C4-2B (cell line): Measurements from ENCODE around the gene SUGP1.

Source experiments
- ZFX ChIP-seq: fragments of 450-650 bp; IDR thresholded peaks from 2 replicates; pipeline ENCODE4 v1.6.1; 2017
- TF ChIP-seq, protein P1 (sequence below): fragments of 450-650 bp; conservative IDR thresholded peaks from 2 replicates; pipeline ENCODE4 v1.5.1; 2017; ENCODE audit warnings: mild to moderate bottlenecking

DNA sequence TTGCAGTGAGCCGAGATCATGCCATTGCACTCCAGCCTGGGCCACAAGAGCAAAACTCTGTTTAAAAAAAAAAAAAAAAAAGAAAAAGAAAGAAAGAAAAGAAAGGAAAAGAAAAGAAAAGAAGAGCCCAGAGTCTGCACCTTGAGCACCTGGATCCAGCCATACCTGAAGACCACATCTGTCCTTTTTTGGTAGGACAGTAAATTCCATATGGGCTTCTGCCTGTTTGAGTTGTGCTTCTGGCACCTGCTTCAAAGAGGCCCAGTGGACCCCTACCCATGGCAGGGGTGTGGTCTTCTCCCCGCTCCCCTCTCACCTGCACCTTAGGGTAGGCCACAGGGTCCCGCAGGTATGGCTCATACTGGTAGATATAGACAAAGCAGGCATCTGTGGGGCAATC is 53.0 kb downstream of the SUGP1 start:
- TF ChIP-seq, protein P1, sequence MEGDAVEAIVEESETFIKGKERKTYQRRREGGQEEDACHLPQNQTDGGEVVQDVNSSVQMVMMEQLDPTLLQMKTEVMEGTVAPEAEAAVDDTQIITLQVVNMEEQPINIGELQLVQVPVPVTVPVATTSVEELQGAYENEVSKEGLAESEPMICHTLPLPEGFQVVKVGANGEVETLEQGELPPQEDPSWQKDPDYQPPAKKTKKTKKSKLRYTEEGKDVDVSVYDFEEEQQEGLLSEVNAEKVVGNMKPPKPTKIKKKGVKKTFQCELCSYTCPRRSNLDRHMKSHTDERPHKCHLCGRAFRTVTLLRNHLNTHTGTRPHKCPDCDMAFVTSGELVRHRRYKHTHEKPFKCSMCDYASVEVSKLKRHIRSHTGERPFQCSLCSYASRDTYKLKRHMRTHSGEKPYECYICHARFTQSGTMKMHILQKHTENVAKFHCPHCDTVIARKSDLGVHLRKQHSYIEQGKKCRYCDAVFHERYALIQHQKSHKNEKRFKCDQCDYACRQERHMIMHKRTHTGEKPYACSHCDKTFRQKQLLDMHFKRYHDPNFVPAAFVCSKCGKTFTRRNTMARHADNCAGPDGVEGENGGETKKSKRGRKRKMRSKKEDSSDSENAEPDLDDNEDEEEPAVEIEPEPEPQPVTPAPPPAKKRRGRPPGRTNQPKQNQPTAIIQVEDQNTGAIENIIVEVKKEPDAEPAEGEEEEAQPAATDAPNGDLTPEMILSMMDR = no peak
- no peak for TF ChIP-seq ZFX
